HG03432 (cell line): ENCODE data around the gene SLFN12.
A peak's percentile ranks its signal among the peaks of the same experiment; 100 is the strongest.
"Not testable (repeated sequence)": the region's sequence is repeated elsewhere in the genome, so short reads cannot be mapped to it uniquely, and the experiment has no call there.

Experiments used
- ATAC-seq: cut with Tn5 transposase; IDR thresholded peaks from one replicate; pipeline ENCODE4 v1.9.1; 2021; ENCODE audit warnings: mild to moderate bottlenecking, moderate library complexity; ENCODE audit not compliant: unreplicated experiment

SLFN12 gene

DNA sequence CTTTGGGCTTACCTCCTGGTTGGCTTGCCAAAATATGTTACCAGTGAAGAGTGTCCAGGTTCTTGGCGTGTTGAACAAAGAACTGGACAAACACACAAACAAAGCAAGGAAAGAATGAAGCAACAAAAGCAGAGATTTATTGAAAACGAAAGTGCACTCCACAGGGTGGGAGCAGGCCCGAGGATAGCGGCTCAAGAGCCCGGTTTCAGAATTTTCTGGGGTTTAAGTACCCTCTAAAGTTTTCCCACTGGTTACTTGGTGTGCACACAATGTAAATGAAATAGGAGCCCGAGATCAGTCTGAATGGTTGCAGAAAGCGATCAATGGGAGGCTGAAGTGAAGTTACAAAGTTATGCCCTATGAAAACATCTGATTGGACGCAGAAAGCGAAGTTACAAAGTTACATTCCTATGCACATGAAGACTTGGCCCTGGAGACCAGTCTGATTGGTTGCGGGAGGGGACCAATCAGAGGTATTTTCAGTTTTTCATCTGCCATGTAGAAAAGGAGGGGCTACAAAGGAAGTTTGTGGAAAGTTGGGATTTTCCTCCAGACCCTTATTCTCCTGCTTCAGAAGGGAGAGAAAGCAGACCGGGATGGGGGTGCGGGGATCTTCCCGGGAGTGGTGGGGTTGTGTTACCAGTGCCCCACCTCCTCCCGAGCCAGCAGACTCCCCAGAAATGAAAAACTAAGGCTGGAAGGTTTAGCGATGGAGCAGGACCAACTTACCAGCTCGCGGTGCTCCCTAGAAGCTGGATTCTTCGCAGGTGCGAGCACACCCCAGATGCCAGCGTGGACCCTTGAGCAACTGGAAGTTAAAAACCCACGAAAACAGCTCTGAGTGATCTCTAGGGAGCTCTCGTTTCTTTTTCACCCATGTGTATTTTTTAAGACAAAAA lies at the start of gene SLFN12:
Gene SLFN12, minus strand, starts transcription at position 325 of the 899 bp plus-strand sequence. CDS start 9,472 bp downstream, outside the sequence.
- peak; percentile 81 for ATAC-seq

- ATAC-seq: no peak
These were observed 47.0 kb upstream of the SLFN12 start for GRCh38 chr17:35479271-35479670.

- ATAC-seq: no peak
These were observed 44.9 kb upstream of the SLFN12 start for GRCh38 chr17:35477248-35477647.

- no peak for ATAC-seq
These were observed 44.1 kb upstream of the SLFN12 start for GRCh38 chr17:35476283-35476820.

DNA sequence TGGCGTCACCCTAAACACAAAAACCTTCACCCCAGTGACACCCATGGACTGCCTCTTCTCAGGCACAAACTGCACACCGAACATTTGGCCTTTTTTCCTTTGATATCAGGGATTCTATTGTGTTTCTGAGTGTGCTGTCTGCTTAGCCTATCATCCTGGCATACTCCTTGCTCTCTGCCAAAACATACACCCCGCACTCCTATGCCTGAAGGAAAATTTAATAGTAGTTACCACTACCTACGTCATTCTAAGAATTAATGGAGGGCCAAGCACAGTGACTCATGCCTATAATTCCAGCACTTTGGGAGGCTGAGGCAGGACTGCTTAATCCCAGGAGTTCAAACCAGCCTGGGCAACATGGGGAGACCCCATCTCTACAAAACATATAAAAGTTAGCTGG lies 36.2 kb upstream of the SLFN12 start:
- ATAC-seq: no peak

GRCh38 chr17:35467824-35468223 lies 35.5 kb upstream of the SLFN12 start:
- no peak for ATAC-seq

- peak; percentile 82 for ATAC-seq
These were observed 28.1 kb upstream of the SLFN12 start for GRCh38 chr17:35460354-35460851.

DNA sequence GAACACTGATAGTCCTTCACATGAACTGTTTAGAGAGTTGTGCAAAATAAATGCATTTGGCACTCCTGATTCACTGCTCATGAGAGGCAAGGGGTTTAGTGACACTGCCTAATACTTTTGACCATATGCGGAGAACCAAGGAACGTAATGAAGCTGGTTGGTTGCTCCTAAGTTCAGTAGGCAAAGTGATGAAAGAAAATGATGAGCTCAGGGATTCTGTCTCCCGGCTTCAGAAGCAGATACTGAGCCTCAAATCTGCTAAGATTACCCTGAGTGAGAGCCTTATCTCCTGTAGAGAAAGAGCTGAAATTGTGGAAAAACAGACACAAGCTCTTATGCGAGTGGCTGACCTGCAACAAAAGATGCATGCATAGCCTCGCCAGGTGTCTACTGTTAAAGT lies 21.7 kb upstream of the SLFN12 start:
- ATAC-seq: not testable (repeated sequence)

DNA sequence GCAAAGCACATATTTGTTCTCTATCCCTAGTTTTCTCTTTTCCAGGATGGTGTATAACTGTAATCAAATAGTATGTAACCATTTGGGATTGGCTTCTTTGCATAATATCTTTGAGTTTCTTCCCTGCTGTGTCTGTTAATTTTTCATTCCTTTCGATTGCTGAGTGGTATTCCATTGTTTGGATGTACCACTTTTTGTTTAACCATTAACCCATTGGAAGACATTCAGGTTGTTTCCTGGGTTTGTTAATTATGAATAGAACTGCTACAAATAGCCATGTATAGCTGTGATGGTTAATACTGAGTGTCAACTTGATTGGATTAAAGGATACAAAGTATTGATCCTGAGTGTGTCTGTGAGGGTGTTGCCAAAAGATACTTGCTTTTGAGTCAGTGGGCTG lies 20.9 kb upstream of the SLFN12 start:
- ATAC-seq: no peak

DNA sequence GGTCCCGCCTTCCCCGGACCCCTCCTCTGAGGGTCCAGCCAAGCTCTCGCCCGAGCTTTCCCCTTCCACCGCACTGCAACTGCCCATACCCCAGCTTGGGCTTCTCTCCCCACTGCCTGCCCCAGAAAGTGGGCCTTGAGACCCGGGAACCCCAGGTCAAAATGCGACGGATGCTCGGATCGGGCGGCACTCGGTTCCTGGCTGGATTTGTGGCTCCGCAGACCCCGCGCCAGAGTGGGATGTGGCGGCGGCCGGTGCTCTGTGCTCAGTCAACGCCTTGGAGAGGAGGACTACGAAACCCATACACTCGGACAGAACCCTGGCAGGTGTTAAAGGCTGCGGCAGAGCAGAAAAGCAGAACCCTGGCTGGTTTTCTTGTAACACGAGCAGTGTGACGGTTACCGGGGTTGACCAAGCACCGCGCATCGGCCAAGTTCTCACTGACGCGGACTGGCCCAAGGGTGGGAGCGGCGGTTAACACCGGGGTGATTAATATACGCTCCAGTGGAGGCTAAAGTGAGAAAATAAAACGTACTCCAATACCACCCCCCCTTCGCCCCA lies 17.2 kb upstream of the SLFN12 start:
- ATAC-seq: no peak

DNA sequence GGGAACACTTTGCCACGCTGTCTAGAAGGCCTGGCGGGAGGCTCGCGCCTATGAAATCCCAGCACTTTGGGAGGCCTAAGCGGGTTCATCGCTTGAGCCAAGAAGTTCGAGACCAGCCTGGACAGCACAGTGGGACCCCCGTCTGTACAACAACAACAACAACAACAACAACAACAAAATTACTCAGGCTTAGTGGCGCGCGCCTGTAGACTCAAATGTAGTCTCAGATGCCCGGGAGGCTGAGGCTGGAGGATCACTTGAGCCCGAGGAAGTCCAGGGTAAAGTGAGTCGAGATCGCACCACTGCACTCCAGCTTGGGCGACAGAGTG lies 16.6 kb upstream of the SLFN12 start:
- ATAC-seq: peak; percentile 4

- ATAC-seq: peak; percentile 71
These were observed 16.1 kb upstream of the SLFN12 start, which contains the start of gene SLFN13 for GRCh38 chr17:35448214-35448898. TSS of gene SLFN13 (minus strand) at chr17:35448766. CDS start at chr17:35445680, 3,086 bp downstream.

- no peak for ATAC-seq
These were observed 15.2 kb upstream of the SLFN12 start for GRCh38 chr17:35447499-35447898.

DNA sequence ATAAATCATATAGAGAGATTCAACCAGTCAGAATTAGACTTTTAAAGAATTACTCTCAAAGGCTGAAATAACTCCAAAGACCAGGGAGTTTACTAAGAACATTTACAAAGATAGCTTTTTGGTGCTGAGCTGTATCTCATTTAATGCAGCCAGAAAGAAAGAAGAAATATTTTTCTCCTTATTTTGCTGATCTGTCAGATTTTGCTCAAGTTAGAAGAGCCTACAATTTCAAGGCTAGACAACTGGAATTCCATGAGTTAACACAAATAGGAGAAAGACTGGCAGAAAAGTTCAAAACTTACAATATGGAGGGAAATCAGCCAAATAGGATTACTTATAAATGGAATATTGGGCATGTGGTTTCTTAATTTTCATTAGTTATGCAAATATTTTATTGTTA lies 6.1 kb upstream of the SLFN12 start:
- ATAC-seq: no peak

DNA sequence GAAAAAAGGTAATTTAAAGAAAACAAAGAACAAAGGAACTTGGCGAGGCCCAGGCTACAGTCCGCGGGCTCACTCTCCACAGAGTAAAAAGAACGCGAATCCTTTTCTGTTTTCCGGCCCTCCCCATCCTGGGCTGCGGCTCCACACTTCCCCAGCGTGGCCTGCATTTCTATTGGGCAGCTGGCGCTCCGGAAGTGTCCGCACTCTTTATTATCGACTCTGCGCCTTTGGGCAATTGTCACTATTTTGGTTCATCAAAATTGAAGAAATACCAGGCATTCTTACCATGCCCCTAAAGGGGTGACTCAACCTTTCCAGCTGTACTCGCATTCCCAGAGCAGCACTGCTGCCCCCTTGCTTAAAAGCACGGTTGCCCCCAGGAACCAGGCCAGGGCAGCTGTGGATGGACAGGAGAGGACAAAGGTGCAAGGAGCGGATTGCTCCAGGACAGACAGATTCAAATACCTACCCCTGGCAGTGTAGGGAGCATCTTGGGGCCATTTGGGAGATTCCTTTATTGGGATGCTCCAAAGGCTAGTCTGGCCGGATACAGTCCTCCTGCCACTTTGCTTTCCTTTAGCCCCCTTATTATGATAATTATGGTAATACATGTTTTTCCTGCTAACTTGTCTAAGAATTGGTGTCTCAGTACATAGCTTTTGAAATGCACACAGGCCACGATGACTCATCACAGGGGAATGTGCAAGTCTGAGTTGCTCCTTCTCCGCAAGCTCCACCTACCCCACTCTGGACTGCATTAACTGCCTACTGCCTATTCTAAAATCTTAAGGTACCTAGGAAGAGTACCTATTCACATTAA lies 985 bp upstream of the SLFN12 start:
- ATAC-seq: no peak

DNA sequence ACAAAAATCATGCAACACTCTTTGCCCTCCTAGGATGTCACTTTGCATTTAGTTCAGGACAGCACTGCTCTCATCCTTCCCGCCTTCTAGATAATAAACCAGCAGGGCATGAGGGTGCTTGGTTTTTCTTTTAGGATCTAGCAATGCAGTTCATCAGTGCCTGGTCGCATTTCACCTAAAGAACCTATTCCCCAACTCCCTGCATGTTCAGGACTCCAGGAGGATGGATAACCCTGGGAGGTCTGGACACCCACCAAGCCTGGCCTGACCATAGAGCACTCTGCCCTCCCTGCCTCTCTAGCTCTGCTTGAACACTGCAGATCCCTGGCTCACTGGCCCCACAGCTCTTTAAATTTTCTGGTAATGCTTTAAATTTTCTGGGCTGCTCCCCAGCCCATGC lies 2.6 kb downstream of the SLFN12 start:
- ATAC-seq: no peak

DNA sequence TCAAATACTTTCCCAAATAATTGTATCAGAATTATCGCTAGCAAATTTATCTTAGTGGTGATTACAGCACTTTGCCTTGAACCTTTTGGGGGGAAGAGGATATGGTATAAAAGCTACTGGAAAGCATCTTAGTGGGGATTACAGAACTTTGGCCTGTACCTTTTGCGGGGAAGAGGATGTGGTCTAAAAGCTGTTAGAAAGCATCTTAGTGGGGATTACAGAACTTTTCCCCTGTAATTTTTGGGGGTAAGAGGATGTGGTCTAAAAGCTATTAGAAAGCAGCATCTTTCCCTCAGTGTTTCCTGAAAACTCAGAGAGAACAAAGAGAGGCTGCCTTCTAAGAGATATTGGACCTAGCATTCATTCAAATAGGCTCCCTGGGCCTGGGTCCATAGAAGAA lies 4.1 kb downstream of the SLFN12 start:
- ATAC-seq: no peak

DNA sequence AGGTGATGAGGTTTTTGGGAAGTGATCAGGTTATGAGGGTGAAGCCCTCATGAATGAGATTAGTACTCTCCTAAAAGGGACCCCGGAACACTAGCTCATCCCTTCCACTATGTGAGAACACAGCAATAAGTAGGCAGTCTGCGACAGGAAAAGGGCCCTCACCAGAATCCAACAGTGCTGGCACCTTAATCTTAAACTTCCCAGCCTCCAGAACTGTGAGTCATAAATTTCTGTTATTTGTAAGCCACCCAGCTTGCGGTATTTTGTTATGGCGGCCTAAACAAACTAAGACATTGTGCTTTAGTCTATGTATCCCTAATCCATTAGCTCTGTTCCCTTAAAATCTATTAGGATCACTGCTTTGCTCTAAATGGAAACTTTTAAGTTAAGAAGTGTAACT lies 8.5 kb downstream of the SLFN12 start:
- no peak for ATAC-seq

GRCh38 chr17:35421069-35421468 lies 11.2 kb downstream of the SLFN12 start:
- not testable (repeated sequence) for ATAC-seq

GRCh38 chr17:35416659-35417058 lies 15.6 kb downstream of the SLFN12 start:
- ATAC-seq: no peak
